Retinal pigment epithelial cell (primary cell): Measurements from ENCODE around the gene STRN3.

ENCODE experiments used
- DNase-seq: peaks from one replicate; pipeline ENCODE4 v3.0.0-alpha.2; 2010; ENCODE audit warnings: low read depth
- H3K4me3 ChIP-seq: 2 replicates; pipeline ENCODE4 v1.5.1; 2011; ENCODE audit warnings: mild to moderate bottlenecking, low read length, control low read depth, moderate library complexity
- CTCF ChIP-seq: conservative IDR thresholded peaks from 2 replicates; pipeline ENCODE4 v1.5.1; 2011; ENCODE audit warnings: low read depth, low read length, control low read depth, inconsistent platforms

The STRN3 gene

GRCh38 chr14:31036552-31036951 lies 10.4 kb upstream of the STRN3 start:
- DNase-seq: no peak
- H3K4me3 ChIP-seq: no peak overlapping the region
- no peak for TF ChIP-seq CTCF

- H3K4me3 ChIP-seq: no peak overlapping the region
- no peak for DNase-seq
- no peak for TF ChIP-seq CTCF
These were observed 4.3 kb upstream of the STRN3 start for GRCh38 chr14:31030469-31030868.

- no peak for TF ChIP-seq CTCF
These were observed 3.1 kb upstream of the STRN3 start for GRCh38 chr14:31029016-31029970.

GRCh38 chr14:31027847-31028246 lies 1.7 kb upstream of the STRN3 start:
- TF ChIP-seq CTCF: no peak
- H3K4me3 ChIP-seq: no peak overlapping the region
- DNase-seq: no peak

More at GRCh38 chr14:31029016-31029970, 3.1 kb upstream of the STRN3 start:
- H3K4me3 ChIP-seq: no peak overlapping the region
- DNase-seq: no peak

- H3K4me3 ChIP-seq: peak overlapping the region; percentile 97
- TF ChIP-seq CTCF: no peak
These were observed 464 bp upstream of the STRN3 start for GRCh38 chr14:31026450-31027235.

GRCh38 chr14:31025367-31026076 lies 657 bp downstream of the STRN3 start, which contains the start of gene AP4S1:
AP4S1 (plus strand) TSS chr14:31025649; CDS start chr14:31066197, 40,548 bp downstream.
- TF ChIP-seq CTCF: no peak
- H3K4me3 ChIP-seq: peak within 1 kb of the TSS; percentile 97
- DNase-seq: no peak

More at GRCh38 chr14:31026450-31027235, 464 bp upstream of the STRN3 start:
- peak; percentile 89 for DNase-seq
